GM13977 (cell line): ENCODE data around the gene CBX8.

ENCODE experiments used
- DNase-seq: peaks from one replicate; pipeline ENCODE4 v3.0.0; 2012; ENCODE audit warnings: low spot score
- CTCF ChIP-seq: IDR thresholded peaks from 2 replicates; pipeline ENCODE4 v1.5.1; 2012; ENCODE audit warnings: mild to moderate bottlenecking, control low read depth; ENCODE audit not compliant: insufficient read depth; ENCODE audit errors: extremely low read depth, missing control alignments
- in situ Hi-C: fragments of 300-500 bp; cut with MboI; formaldehyde crosslinking; loops from one replicate; pipeline ENCODE4 v1.12.0; 2022; ENCODE audit warnings: low sequenced_read_pairs, low pct_unique_long_range_greater_than_20kb, mixed read lengths, inconsistent platforms; ENCODE audit not compliant: unreplicated experiment

The CBX8 gene

GRCh38 chr17:79832218-79833109 lies 35.6 kb upstream of the CBX8 start:
- DNase-seq, result no peak
- no peak for TF ChIP-seq CTCF
- in situ Hi-C loops, result no loop called here

GRCh38 chr17:79831265-79832217 lies 34.7 kb upstream of the CBX8 start:
- in situ Hi-C loops, result no loop called here
- no peak for TF ChIP-seq CTCF
- DNase-seq, result no peak

- DNase-seq, result no peak
- no peak for TF ChIP-seq CTCF
- in situ Hi-C loops, result no loop called here
Observed at GRCh38 chr17:79830763-79831264, 33.9 kb upstream of the CBX8 start.

GRCh38 chr17:79830303-79830702 lies 33.4 kb upstream of the CBX8 start:
- in situ Hi-C loops, result no loop called here
- no peak for DNase-seq
- TF ChIP-seq CTCF, result no peak

- no peak for DNase-seq
- TF ChIP-seq CTCF, result no peak
- in situ Hi-C loops, result no loop called here
Observed at GRCh38 chr17:79829457-79829856, 32.6 kb upstream of the CBX8 start.

- DNase-seq, result no peak
- in situ Hi-C loops, result no loop called here
- TF ChIP-seq CTCF, result no peak
Observed at GRCh38 chr17:79829004-79829403, 32.1 kb upstream of the CBX8 start.
